ENCODE results near the gene GHRH.

Gene GHRH

DNA sequence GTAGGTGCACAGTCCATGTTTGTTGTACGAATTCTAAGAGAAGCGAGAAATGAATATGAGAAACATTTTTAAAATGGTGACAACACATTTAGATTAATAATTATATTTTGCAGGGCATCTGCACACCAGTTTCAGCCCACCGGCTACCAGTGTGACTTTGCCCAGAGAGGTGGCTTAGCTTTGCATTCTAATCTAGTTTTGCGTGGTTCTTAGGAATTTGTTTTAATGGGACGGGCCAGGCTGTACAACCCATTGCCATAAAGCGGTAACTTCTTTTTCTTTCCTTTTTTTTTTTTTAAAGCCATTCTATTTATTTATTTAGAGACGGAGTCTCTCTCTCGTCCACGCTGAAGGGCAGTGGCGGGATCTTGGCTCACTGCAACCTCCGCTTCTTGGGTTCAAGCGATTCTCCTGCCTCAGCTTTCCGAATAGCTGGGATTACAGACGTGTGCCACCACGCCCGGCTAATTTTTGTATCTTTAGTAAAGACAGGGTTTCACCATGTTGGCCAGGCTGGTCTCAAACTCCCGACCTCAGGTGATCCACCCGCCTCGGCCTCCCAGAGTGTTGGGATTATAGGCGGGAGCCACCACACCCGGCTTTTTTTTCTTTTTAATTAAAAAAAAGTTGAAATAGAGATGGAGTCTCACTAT, 28.7 kb upstream of the GHRH start:
- peak overlapping the region; percentile 79 for H3K4me3 ChIP-seq (ENCODE audit: extremely low read depth, insufficient read depth, low read length, poor library complexity, severe bottlenecking)
- H3K4me1 ChIP-seq (ENCODE audit: control insufficient read depth, insufficient read depth, low read length, poor library complexity, severe bottlenecking) = peaks cover 17% of the 10 kb centered on the region
- peaks cover 22% of the 10 kb centered on the region for H3K9me3 ChIP-seq (ENCODE audit: control insufficient read depth, low read length)
- H3K36me3 ChIP-seq (ENCODE audit: control insufficient read depth, insufficient read depth, low read length) = peaks cover 27% of the 10 kb centered on the region
- peak overlapping the region; percentile 94 for H3K27ac ChIP-seq (ENCODE audit: low read depth, low read length, severe bottlenecking)
- whole genome bisulfite sequencing, 2 experiments (ENCODE audit: insufficient coverage in 2 of 2) = 79% methylated on average over 11 to 12 of the region's 21 CpGs

DNA sequence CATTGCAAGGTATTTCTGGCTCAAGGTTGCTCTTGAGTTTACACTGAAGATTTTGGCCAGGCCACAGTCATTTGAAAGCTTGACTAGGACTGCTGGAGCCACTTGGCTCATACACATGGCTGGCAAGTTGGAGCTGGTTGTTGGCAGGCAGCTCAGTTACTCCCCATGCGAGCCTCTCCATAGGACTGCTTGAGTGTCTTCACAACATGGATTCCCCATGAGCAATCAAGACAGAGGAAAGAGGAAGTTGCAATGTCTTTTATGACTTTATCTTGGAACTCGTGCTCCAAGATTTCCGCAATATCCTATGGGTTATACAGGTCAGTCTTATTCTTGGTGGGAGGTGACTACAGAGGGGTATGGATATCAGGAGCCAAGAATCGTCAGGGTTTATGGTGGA, 26.5 kb upstream of the GHRH start:
- H3K4me1 ChIP-seq (ENCODE audit: control insufficient read depth, insufficient read depth, low read length, poor library complexity, severe bottlenecking) = peaks cover 5% of the 10 kb centered on the region
- H3K4me3 ChIP-seq (ENCODE audit: extremely low read depth, insufficient read depth, low read length, poor library complexity, severe bottlenecking) = no peak overlapping the region
- no peak overlapping the region for H3K27ac ChIP-seq (ENCODE audit: low read depth, low read length, severe bottlenecking)
- 100% methylated on average over 2 to 3 of the region's 4 CpGs for WGBS, 2 experiments (ENCODE audit: insufficient coverage in 2 of 2)
- H3K36me3 ChIP-seq (ENCODE audit: control insufficient read depth, insufficient read depth, low read length) = peaks cover 19% of the 10 kb centered on the region
- peaks cover 15% of the 10 kb centered on the region for H3K9me3 ChIP-seq (ENCODE audit: control insufficient read depth, low read length)

GRCh38 chr20:37285664-37286374, 24.2 kb upstream of the GHRH start:
- Histone ChIP-seq H3K36me3 (ENCODE audit: control insufficient read depth, insufficient read depth, low read length) (no peaks in the 10 kb centered on the region), H3K27ac (ENCODE audit: low read depth, low read length, severe bottlenecking) (no peak overlapping the region), H3K4me1 (ENCODE audit: control insufficient read depth, insufficient read depth, low read length, poor library complexity, severe bottlenecking) (peaks cover 5% of the 10 kb centered on the region), H3K4me3 (ENCODE audit: extremely low read depth, insufficient read depth, low read length, poor library complexity, severe bottlenecking) (no peak overlapping the region), H3K9me3 (ENCODE audit: control insufficient read depth, low read length) (no peaks in the 10 kb centered on the region)
- WGBS, 2 experiments (ENCODE audit: insufficient coverage in 2 of 2) = 87 to 89% methylated on average over 8 to 9 of the region's 12 CpGs

DNA sequence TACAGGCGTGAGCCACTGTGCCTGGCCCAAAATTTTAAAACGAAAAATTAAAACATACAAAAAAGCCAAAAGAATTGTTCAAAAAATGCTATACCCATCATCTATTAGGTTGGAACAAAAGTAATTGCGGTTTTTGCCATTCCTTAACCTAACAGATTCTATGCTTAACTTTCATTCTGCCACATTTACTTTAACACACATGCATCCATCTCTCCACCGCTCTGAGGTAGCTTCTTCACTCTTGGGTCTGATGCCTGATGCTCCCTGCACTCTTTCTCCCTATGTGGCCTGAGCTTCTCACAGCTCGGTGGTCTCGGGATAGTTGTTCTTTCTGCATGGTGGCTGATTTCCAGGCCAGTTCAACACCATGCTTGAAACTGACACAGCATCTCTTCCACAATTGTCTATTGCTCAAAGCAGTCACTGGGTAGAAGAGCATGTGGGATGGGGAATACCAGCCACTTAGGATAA, 23.1 kb upstream of the GHRH start:
- 90 to 100% methylated on average over 6 of the region's 6 CpGs for WGBS, 2 experiments (ENCODE audit: insufficient coverage in 2 of 2)
- H3K27ac ChIP-seq (ENCODE audit: low read depth, low read length, severe bottlenecking) = no peak overlapping the region
- peaks cover 5% of the 10 kb centered on the region for H3K4me1 ChIP-seq (ENCODE audit: control insufficient read depth, insufficient read depth, low read length, poor library complexity, severe bottlenecking)
- H3K36me3 ChIP-seq (ENCODE audit: control insufficient read depth, insufficient read depth, low read length) = no peaks in the 10 kb centered on the region
- no peak overlapping the region for H3K4me3 ChIP-seq (ENCODE audit: extremely low read depth, insufficient read depth, low read length, poor library complexity, severe bottlenecking)
- H3K9me3 ChIP-seq (ENCODE audit: control insufficient read depth, low read length) = no peaks in the 10 kb centered on the region

GRCh38 chr20:37283530-37284195, 22.0 kb upstream of the GHRH start:
- WGBS, 2 experiments (ENCODE audit: insufficient coverage in 2 of 2) = 93 to 96% methylated on average over 5 to 9 of the region's 9 CpGs
- Histone ChIP-seq H3K27ac (ENCODE audit: low read depth, low read length, severe bottlenecking) (no peak overlapping the region), H3K4me1 (ENCODE audit: control insufficient read depth, insufficient read depth, low read length, poor library complexity, severe bottlenecking) (peaks cover 5% of the 10 kb centered on the region), H3K4me3 (ENCODE audit: extremely low read depth, insufficient read depth, low read length, poor library complexity, severe bottlenecking) (no peak overlapping the region), H3K36me3 (ENCODE audit: control insufficient read depth, insufficient read depth, low read length) (no peaks in the 10 kb centered on the region), H3K9me3 (ENCODE audit: control insufficient read depth, low read length) (no peaks in the 10 kb centered on the region)

GRCh38 chr20:37282556-37282955, 20.9 kb upstream of the GHRH start:
- WGBS, 2 experiments (ENCODE audit: insufficient coverage in 2 of 2) = 79% methylated on average over 5 of the region's 6 CpGs
- Histone ChIP-seq H3K9me3 (ENCODE audit: control insufficient read depth, low read length) (no peaks in the 10 kb centered on the region), H3K4me1 (ENCODE audit: control insufficient read depth, insufficient read depth, low read length, poor library complexity, severe bottlenecking) (peaks cover 5% of the 10 kb centered on the region), H3K4me3 (ENCODE audit: extremely low read depth, insufficient read depth, low read length, poor library complexity, severe bottlenecking) (no peak overlapping the region), H3K36me3 (ENCODE audit: control insufficient read depth, insufficient read depth, low read length) (no peaks in the 10 kb centered on the region), H3K27ac (ENCODE audit: low read depth, low read length, severe bottlenecking) (peak overlapping the region; percentile 31)

DNA sequence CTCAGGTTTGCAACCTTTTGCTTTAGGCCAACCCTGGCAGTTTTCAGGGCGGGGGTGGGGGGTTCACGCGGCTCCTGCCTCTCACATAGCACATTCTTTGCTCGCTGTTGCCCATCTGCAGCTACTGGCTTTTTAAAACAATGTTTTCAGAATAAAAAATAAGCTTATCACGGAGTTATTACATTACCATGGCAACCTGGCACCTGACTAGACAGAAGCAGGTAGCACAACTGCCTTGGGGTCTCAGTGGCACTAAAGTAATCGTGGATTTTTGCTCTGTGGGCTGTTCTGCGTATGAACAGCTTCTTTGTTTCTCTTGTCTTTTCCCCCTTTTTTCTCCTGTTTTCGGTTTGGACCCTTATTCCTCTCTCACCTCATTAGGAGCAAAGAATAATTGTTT, 18.8 kb upstream of the GHRH start:
- Histone ChIP-seq H3K27ac (ENCODE audit: low read depth, low read length, severe bottlenecking) (no peak overlapping the region), H3K36me3 (ENCODE audit: control insufficient read depth, insufficient read depth, low read length) (no peaks in the 10 kb centered on the region), H3K4me1 (ENCODE audit: control insufficient read depth, insufficient read depth, low read length, poor library complexity, severe bottlenecking) (peaks cover 5% of the 10 kb centered on the region), H3K4me3 (ENCODE audit: extremely low read depth, insufficient read depth, low read length, poor library complexity, severe bottlenecking) (no peak overlapping the region), H3K9me3 (ENCODE audit: control insufficient read depth, low read length) (no peaks in the 10 kb centered on the region)
- WGBS, 2 experiments (ENCODE audit: insufficient coverage in 2 of 2) = 86 to 88% methylated on average over 6 to 8 of the region's 8 CpGs

DNA sequence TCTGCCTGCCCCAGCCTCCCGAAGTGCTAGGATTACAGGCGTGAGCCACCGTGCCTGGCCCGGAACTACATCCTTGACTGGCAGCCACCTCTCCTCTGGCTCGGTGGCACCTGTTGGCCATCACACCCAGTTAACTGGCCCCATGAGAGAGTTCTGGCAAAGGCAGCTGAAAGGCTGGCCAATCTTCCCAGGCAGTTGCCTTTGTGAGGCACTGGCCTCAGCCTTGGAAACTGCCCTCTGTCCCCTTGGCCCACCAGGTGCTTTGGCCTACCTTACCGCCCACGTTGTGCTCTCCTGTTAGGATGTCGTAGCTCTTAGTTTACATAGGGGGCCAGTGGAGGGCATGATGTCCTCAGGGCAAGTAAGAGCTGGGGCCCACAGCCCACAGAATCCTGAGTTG, 18.2 kb upstream of the GHRH start:
- H3K4me1 ChIP-seq (ENCODE audit: control insufficient read depth, insufficient read depth, low read length, poor library complexity, severe bottlenecking) = peaks cover 5% of the 10 kb centered on the region
- no peak overlapping the region for H3K27ac ChIP-seq (ENCODE audit: low read depth, low read length, severe bottlenecking)
- H3K4me3 ChIP-seq (ENCODE audit: extremely low read depth, insufficient read depth, low read length, poor library complexity, severe bottlenecking) = no peak overlapping the region
- 69 to 89% methylated on average over 4 to 7 of the region's 8 CpGs for WGBS, 2 experiments (ENCODE audit: insufficient coverage in 2 of 2)
- no peaks in the 10 kb centered on the region for H3K36me3 ChIP-seq (ENCODE audit: control insufficient read depth, insufficient read depth, low read length)
- no peaks in the 10 kb centered on the region for H3K9me3 ChIP-seq (ENCODE audit: control insufficient read depth, low read length)

- Histone ChIP-seq H3K36me3 (ENCODE audit: control insufficient read depth, insufficient read depth, low read length) (no peaks in the 10 kb centered on the region), H3K4me1 (ENCODE audit: control insufficient read depth, insufficient read depth, low read length, poor library complexity, severe bottlenecking) (peaks cover 5% of the 10 kb centered on the region), H3K4me3 (ENCODE audit: extremely low read depth, insufficient read depth, low read length, poor library complexity, severe bottlenecking) (no peak overlapping the region), H3K9me3 (ENCODE audit: control insufficient read depth, low read length) (no peaks in the 10 kb centered on the region), H3K27ac (ENCODE audit: low read depth, low read length, severe bottlenecking) (no peak overlapping the region)
- WGBS, 2 experiments (ENCODE audit: insufficient coverage in 2 of 2) = 83 to 95% methylated on average over 6 to 10 of the region's 12 CpGs
These were observed 17.5 kb upstream of the GHRH start for GRCh38 chr20:37278966-37279590.

DNA sequence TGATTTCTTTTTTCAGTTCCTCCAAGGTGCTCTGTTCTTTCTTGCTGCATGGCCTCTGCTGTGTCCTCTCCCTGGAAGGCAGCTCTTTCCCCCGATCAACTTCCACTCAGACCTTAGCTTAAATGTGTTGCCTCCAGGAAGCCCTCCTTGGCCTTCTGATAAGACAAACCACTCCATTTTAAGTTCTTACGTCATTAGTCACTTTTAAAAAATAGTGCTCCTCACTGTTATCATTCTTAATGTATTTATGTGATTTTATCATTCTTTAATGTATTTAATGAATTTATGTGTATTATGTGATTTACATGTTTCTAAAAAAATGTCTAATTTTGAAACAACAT, 15.6 kb upstream of the GHRH start:
- Histone ChIP-seq H3K36me3 (ENCODE audit: control insufficient read depth, insufficient read depth, low read length) (no peaks in the 10 kb centered on the region), H3K4me3 (ENCODE audit: extremely low read depth, insufficient read depth, low read length, poor library complexity, severe bottlenecking) (no peak overlapping the region), H3K27ac (ENCODE audit: low read depth, low read length, severe bottlenecking) (no peak overlapping the region), H3K4me1 (ENCODE audit: control insufficient read depth, insufficient read depth, low read length, poor library complexity, severe bottlenecking) (peaks cover 5% of the 10 kb centered on the region), H3K9me3 (ENCODE audit: control insufficient read depth, low read length) (no peaks in the 10 kb centered on the region)
- 67 to 100% methylated on average over 1 of the region's 2 CpGs for whole genome bisulfite sequencing, 2 experiments (ENCODE audit: insufficient coverage in 2 of 2)
